Naive thymus-derived CD8-positive, alpha-beta T cell (primary cell): Measurements from ENCODE around the gene SCMH1. TPM values are rescaled to one million over a fixed set of nuclear protein-coding genes. Genes with fewer than 3 reads are reported as not detected.
"Not testable (repeated sequence)": the region's sequence is repeated elsewhere in the genome, so short reads cannot be mapped to it uniquely, and the experiment has no call there.

Experiments used
- ATAC-seq, 2 donors: fragments of 150-1000 bp; cut with Tn5 transposase in 1 of 2; sonication (Bioruptor Pico), chemical (Tn5 transposase) in 1 of 2; 1 replicate in 1 of 2; 2 replicates in 1 of 2; pipeline ENCODE4 v1.10.0; 2021; ENCODE audit warnings: mild to moderate bottlenecking in 2 of 2, moderate library complexity in 2 of 2
- POLR2A ChIA-PET: fragments of 350-600 bp; sonication (Branson Sonifier 250); formaldehyde crosslinking; loops from one replicate; lab custom pipeline; 2021; ENCODE audit warnings: antibody characterized with exemption; lab: Charles Lee
- DNase-seq, 10 donors: peaks; one replicate each; pipeline versions ENCODE4 v3.0.0 to v3.0.0-alpha.2; 2020 to 2022
- H3K27ac Mint-ChIP-seq, 10 donors: one replicate each; pipeline ENCODE4 v1.8.0; 2020 to 2022; ENCODE audit warnings: mild to moderate bottlenecking in 10 of 10, mixed read lengths in 10 of 10, moderate library complexity in 4 of 10, inconsistent platforms in 1 of 10
- H3K27me3 Mint-ChIP-seq, 5 donors: one replicate each; pipeline ENCODE4 v1.8.0; 2021 to 2022; ENCODE audit warnings: mixed read lengths in 5 of 5
- H3K36me3 Mint-ChIP-seq, 3 donors: one replicate each; pipeline ENCODE4 v1.8.0; 2020 to 2022; ENCODE audit warnings: mixed read lengths in 3 of 3, mild to moderate bottlenecking in 2 of 3, inconsistent platforms in 1 of 3
- H3K4me1 Mint-ChIP-seq, 4 donors: one replicate each; pipeline ENCODE4 v1.8.0; 2021 to 2022; ENCODE audit warnings: mixed read lengths in 4 of 4
- H3K4me3 Mint-ChIP-seq, 10 donors: one replicate each; pipeline ENCODE4 v1.8.0; 2020 to 2022; ENCODE audit warnings: mild to moderate bottlenecking in 10 of 10, mixed read lengths in 10 of 10, moderate library complexity in 6 of 10, inconsistent platforms in 1 of 10
- H3K9me3 Mint-ChIP-seq, 9 donors: one replicate each; pipeline ENCODE4 v1.8.0; 2020 to 2022; ENCODE audit warnings: mixed read lengths in 9 of 9, mild to moderate bottlenecking in 3 of 9, inconsistent platforms in 1 of 9, moderate library complexity in 1 of 9
- polyA plus RNA-seq, 3 donors: library from polyadenylated mRNA; unstranded; fragments of 300-500 nt; fragmentation: Illumina TruSeq; gene quantifications; one replicate each; pipeline ENCODE4 v1.2.3, GENCODE V29; 2021
- total RNA-seq, 8 experiments: library from RNA in 2 of 8; stranded (reverse) in 2 of 8; gene quantifications; one replicate each; pipeline ENCODE4 v1.2.3 and lab custom pipeline; 2021 to 2026

SCMH1 gene
- total and polyA plus RNA-seq, 5 experiments from 2014 or later = 2.5 to 18.1 (median 7.3) TPM

DNA sequence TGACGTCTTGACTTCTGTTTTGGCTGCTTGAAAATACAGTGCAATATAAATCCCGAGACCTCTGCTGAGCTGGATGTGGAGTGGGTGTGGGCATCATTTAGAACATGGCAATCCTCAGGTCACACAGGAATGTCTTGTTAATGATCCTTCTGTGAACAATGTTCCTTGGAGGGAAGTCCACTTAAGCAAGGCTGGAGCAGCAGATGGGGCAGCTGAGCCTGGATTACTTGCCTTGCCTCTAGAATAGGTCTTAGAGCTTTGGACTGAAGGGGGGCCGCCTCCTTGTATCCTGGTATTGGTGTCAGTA, 926 bp upstream of the SCMH1 start:
- Mint-ChIP-seq H3K27ac (peak overlapping the region; percentile 15 to 90 (median 80)), H3K27me3 (peaks cover 0 to 27% (median 1%) of the 10 kb centered on the region in 5 donors), H3K4me3 (peak overlapping the region; percentile 55 to 89 (median 84)), H3K4me1 (peaks cover 6 to 22% (median 17%) of the 10 kb centered on the region in 4 donors), H3K9me3 (no peaks in the 10 kb centered on the region), H3K36me3 (no peaks in the 10 kb centered on the region)
- POLR2A ChIA-PET = interaction anchor here (0.5 kb wide), 1 partner anchor 10 kb away, joined by 5 read pairs; no protein-coding TSS in a partner anchor
- DNase-seq (no peak), ATAC-seq (no peak)

DNA sequence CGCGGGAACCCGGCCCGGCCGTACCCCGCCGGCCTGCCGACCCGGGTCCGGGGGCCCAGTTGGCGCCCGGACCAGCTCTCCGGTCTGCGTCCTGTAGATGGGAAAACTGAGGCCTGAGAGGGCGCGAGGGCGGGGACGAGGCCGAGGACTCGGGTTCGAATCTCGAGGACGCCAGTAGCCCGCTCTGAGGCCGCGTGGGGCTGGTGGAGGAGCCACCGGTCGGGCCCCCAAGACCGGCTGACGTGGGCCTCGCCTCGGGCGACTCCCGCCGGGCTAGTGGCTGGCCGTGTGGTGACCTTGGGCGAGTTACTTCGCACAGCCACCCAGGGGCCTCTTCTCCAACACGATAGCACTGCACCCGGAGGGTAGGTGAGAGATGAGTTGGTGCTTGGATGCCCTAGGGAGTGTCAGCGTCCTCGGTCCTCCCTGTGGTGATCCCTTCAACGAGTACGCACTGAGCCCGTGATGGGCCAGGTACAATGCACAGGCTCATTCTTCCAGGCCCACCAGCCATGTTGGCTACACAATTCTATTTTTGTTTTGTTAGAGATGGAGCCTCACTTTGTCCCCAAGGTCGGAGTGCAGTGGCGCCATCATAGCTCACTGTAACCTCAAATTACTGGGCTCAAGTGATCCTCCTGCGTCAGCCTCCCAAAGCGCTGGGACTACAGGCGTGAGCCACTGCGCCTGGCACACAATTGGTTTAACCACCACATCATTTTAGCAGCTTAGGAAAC, 404 bp upstream of the SCMH1 start:
- ATAC-seq (peak in 1 of 2 donors; percentile 12), DNase-seq (peak in 4 of 10 donors; percentile 5 to 20 (median 12))
- Mint-ChIP-seq H3K27me3 (peaks cover 0 to 27% (median 1%) of the 10 kb centered on the region in 5 donors), H3K27ac (peak overlapping the region in 9 of 10 donors; percentile 12 to 90 (median 74)), H3K4me3 (peak overlapping the region; percentile 55 to 89 (median 84)), H3K36me3 (no peaks in the 10 kb centered on the region), H3K4me1 (peaks cover 6 to 22% (median 17%) of the 10 kb centered on the region in 4 donors), H3K9me3 (no peaks in the 10 kb centered on the region)
- POLR2A ChIA-PET = interaction anchor here (1.4 kb wide), 1 partner anchor 120 kb away, joined by 4 read pairs; no protein-coding TSS in a partner anchor

DNA sequence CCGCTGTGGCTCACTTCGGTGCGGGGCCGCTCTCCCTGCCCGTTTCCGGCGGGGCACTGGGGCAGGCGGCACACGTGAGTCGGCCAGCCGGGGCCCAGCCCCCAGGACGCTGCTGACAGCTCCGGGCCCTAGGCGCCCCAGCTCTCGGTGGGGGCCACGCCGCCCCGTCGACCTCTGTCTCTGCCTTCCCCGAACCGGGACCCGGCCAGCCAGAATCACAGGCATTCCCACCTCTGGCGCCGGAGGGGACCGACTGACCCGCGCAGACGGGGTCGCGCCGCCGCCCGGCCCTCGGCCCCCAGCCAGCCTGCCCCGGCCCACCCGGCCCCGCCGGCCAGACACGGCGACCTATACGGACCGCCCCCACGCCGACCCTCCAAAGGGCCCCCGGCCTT, 755 bp downstream of the SCMH1 start:
- no peaks in the 10 kb centered on the region for H3K36me3 Mint-ChIP-seq
- POLR2A ChIA-PET = interaction anchor here (1.4 kb wide), 1 partner anchor 122 kb away, joined by 4 read pairs; no protein-coding TSS in a partner anchor
- peak; percentile 48 to 67 for ATAC-seq

DNA sequence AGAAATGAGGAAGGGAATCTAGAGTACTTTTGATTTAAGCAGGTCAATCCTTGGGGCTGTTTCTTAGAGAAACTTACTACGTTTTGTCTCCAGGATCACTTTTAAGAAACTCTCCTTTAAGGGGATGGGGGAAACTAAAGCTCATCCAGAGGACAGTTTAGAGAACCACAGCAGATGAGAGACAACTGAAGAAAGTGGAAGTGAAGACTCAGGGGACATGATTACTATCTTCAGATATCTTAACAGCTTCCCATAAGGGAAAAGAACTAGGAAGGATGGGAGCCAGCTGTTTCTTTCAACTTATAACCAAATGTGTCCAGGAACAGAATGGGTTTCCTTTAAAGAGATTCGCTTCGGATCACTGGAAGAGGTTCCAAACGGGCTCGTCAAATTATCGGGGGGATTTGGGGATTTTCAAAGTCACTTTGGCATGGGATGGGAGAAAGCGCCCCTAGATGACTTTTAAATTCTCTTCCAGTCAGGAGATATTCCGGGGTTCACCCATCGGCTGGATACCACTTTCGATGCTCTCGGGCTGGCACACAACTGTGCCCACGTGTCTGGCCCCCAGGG, 1.2 kb downstream of the SCMH1 start:
- Mint-ChIP-seq H3K36me3 (no peaks in the 10 kb centered on the region), H3K4me1 (peaks cover 6 to 25% (median 18%) of the 10 kb centered on the region in 4 donors), H3K27me3 (peaks cover 0 to 14% (median 0%) of the 10 kb centered on the region in 5 donors), H3K27ac (peak overlapping the region; percentile 83 to 93 (median 90)), H3K4me3 (peak overlapping the region; percentile 75 to 91 (median 88)), H3K9me3 (no peaks in the 10 kb centered on the region)
- ATAC-seq (peak in 1 of 2 donors; percentile 3), DNase-seq (peak in 3 of 10 donors; percentile 1 to 15 (median 12))
- POLR2A ChIA-PET = interaction anchor here (0.7 kb wide), 2 partner anchors 196 to 1217 kb away, joined by 3 to 4 read pairs; no protein-coding TSS in a partner anchor

More for the DNA sequence above, 755 bp downstream of the SCMH1 start:
- peak overlapping the region in 8 of 10 donors; percentile 43 to 91 (median 88) for H3K4me3 Mint-ChIP-seq
- H3K27ac Mint-ChIP-seq = peak overlapping the region in 9 of 10 donors; percentile 83 to 93 (median 90)
- no peaks in the 10 kb centered on the region for H3K9me3 Mint-ChIP-seq
- peak in 9 of 10 donors; percentile 1 to 63 (median 23) for DNase-seq
- peaks cover 6 to 25% (median 18%) of the 10 kb centered on the region in 4 donors for H3K4me1 Mint-ChIP-seq
- H3K27me3 Mint-ChIP-seq = peaks cover 0 to 19% (median 0%) of the 10 kb centered on the region in 5 donors

DNA sequence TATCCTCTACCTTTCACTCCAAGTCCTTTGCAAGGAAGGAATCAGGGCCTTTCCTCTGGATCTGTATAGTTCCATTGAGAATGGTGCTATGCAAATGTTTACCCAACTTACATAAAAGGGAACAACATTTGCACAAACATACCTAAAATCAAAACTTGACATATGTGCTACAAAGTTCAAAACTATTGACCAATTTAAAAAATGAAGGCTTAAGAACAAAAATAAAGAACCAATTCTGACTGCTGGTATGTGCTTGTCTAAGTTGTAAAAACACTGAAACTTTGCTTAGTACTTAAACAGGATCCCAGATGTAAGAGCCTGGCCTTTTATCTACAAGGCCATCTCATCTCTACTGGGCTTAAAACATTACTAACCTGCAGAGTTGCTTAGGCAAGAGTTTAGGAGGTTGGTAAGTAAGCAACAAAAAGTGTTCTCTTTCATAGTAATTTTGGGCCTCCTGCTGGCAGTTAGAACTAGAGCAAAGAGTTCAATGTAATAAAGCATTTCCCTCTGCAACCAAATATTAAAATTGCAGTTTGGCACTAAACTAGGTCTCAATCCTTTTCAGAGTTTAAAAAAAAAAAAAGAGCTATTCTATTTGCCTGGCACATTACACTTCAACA, 2.0 kb downstream of the SCMH1 start:
- POLR2A ChIA-PET = interaction anchor here (0.7 kb wide), 2 partner anchors 195 to 1217 kb away, joined by 3 to 4 read pairs; no protein-coding TSS in a partner anchor
- H3K36me3 Mint-ChIP-seq = no peaks in the 10 kb centered on the region
- H3K27ac Mint-ChIP-seq = peak overlapping the region in 7 of 10 donors; percentile 83 to 93 (median 90)
- peaks cover 6 to 25% (median 18%) of the 10 kb centered on the region in 4 donors for H3K4me1 Mint-ChIP-seq
- ATAC-seq (peak; percentile 19 to 52), DNase-seq (peak in 3 of 10 donors; percentile 9 to 35 (median 29))
- H3K9me3 Mint-ChIP-seq = no peaks in the 10 kb centered on the region
- peaks cover 0 to 7% (median 0%) of the 10 kb centered on the region in 5 donors for H3K27me3 Mint-ChIP-seq
- H3K4me3 Mint-ChIP-seq = peak overlapping the region; percentile 65 to 91 (median 88)

DNA sequence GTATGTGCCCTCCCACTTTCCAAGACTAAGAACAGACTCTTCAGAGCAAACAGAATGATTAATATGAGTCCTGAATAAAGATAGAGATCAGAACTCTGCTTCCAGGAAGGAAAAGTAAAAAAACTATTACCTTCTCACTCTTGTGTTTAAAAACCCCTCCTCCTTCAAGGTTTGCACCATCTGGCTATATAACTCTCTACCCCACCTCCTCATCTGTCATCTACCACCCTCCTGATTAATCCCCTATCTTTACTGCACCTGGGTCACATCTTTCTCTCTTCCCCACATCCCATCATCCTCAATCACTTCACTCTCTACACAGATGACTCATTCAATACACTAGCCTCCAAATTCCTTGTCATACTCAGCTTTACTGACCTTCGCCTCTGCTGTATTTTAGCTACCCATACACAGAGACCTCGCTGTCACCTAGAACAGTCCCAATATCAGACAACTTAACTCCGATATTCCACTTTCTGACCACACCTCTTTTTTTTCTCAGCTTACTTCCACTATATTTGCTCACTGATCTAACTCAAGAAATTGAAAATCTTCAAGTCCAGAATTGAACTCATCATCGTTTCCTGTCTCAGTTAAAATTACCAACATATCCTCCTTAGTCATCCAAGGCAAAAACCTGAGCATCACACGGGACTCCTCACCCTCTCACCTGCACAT, 3.7 kb downstream of the SCMH1 start:
- POLR2A ChIA-PET = no interaction called here
- ATAC-seq (no peak), DNase-seq (no peak)
- no peaks in the 10 kb centered on the region for H3K36me3 Mint-ChIP-seq
- H3K27me3 Mint-ChIP-seq = no peaks in the 10 kb centered on the region
- H3K27ac Mint-ChIP-seq = no peak overlapping the region
- H3K9me3 Mint-ChIP-seq = no peaks in the 10 kb centered on the region
- H3K4me1 Mint-ChIP-seq = peaks cover 6 to 26% (median 21%) of the 10 kb centered on the region in 4 donors
- H3K4me3 Mint-ChIP-seq = no peak overlapping the region

DNA sequence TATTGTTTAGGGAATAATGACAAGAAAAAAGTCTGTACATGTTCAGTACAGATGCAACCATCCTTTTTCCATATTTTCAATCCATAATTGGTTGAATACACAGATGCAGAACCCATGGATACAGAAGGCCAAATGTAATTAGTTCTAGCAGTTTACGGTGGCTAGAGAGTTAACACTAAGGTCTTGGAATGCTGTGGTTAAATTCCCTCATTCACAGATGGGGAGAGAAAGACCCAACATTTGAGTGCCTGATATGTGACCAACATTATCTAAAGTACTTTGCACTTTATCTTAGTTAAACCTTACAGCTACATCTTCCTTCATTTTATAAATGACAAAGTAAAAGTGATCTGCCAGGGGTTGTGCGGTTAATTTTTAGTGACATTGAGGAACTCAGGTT, 5.3 kb downstream of the SCMH1 start:
- Mint-ChIP-seq H3K4me3 (no peak overlapping the region), H3K9me3 (no peaks in the 10 kb centered on the region), H3K27ac (no peak overlapping the region), H3K36me3 (no peaks in the 10 kb centered on the region), H3K4me1 (peaks cover 6 to 20% (median 16%) of the 10 kb centered on the region in 4 donors), H3K27me3 (no peaks in the 10 kb centered on the region)
- ATAC-seq = no peak
- POLR2A ChIA-PET = no interaction called here
- no peak for DNase-seq

DNA sequence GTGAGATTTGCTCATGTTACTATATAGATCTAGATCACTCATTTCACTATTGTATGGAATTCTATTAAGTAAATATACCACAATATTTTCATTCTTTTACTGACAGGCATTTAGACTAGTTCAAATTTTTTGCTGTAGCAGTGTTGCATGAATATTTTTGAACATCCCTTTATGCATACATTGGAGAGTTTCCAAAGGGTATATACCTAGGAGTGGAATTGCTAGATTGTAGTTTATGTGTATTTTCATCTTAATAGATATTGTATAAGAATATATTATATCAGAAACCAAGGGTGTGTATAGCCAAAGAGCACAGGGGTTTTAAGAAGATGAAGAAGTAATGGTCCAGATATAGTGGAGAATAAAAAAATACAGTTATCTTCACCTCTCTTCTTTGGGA, 6.2 kb downstream of the SCMH1 start:
- POLR2A ChIA-PET = no interaction called here

DNA sequence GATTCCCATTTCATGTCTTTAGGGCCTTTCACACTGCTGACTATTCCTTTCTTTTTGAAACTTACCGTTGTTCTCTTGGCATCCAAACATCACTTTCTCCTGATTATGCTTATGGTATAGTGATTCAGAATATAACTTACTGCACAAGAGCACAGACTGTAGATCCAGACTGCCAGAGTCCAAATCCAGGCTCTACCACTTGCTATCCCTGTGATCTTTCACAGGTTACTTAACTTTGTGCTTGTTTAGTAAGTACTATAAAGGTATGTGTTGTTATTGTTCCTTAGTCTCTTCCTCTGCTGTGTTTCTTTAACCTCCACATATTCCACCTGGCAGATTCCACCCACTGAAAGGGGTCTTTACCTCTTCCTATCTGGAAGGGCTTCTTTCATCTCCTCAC, 8.4 kb downstream of the SCMH1 start:
- H3K27me3 Mint-ChIP-seq = no peaks in the 10 kb centered on the region
- ATAC-seq (no peak), DNase-seq (no peak)
- peaks cover 0 to 6% (median 4%) of the 10 kb centered on the region in 4 donors for H3K4me1 Mint-ChIP-seq
- H3K36me3 Mint-ChIP-seq = no peaks in the 10 kb centered on the region
- H3K4me3 Mint-ChIP-seq = no peak overlapping the region
- peak overlapping the region in 1 of 10 donors; percentile 1 for H3K27ac Mint-ChIP-seq
- no peaks in the 10 kb centered on the region for H3K9me3 Mint-ChIP-seq
- POLR2A ChIA-PET = no interaction called here

More for the DNA sequence above, 6.2 kb downstream of the SCMH1 start:
- DNase-seq (no peak), ATAC-seq (no peak)
- no peaks in the 10 kb centered on the region for H3K9me3 Mint-ChIP-seq
- no peaks in the 10 kb centered on the region for H3K36me3 Mint-ChIP-seq
- H3K4me3 Mint-ChIP-seq = no peak overlapping the region
- no peak overlapping the region for H3K27ac Mint-ChIP-seq
- H3K4me1 Mint-ChIP-seq = peaks cover 5 to 17% (median 13%) of the 10 kb centered on the region in 4 donors
- H3K27me3 Mint-ChIP-seq = no peaks in the 10 kb centered on the region

DNA sequence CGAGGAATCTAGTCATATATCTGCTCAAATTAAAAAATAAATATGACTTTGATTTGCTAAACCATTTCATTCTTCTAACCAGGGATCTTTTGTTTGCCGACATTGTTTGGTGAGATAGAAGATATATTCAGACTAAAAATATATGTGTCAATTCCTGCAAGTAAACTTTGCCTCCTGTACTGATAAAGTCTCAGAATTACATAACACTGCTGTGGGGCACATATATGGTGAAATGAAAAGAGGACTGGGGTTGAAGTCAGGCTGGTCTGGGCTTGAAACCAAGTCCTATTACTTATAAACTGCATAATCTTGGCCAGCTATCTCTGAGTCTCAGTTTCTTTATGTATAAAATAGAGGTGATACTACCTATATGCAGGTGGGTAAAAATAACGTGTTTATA, 9.8 kb downstream of the SCMH1 start:
- ATAC-seq = no peak
- no peak for DNase-seq
- peaks cover 1 to 15% (median 7%) of the 10 kb centered on the region in 4 donors for H3K4me1 Mint-ChIP-seq
- peaks cover 0 to 2% (median under 1%) of the 10 kb centered on the region in 3 donors for H3K36me3 Mint-ChIP-seq
- no peaks in the 10 kb centered on the region for H3K9me3 Mint-ChIP-seq
- no peaks in the 10 kb centered on the region for H3K27me3 Mint-ChIP-seq
- H3K4me3 Mint-ChIP-seq = no peak overlapping the region
- H3K27ac Mint-ChIP-seq = no peak overlapping the region
- POLR2A ChIA-PET = no interaction called here

DNA sequence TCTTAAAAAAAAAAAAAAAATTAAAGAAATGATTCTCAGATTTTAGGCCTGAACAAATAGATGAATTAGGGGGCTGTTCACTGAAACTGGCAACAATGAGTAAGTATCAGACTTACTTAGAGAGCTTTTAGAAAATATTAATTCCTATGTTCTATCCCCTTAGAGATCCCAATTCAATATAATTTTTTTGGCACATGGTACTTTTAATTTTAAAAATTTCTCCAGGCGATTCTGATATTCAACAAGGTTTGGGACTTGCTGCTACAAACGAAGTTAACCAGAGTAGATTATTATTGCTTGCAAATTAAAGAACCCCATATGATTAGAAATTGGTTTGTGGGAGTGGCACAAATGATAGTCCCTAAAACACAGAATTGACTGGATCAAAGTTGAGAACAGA, 11.4 kb downstream of the SCMH1 start:
- H3K27me3 Mint-ChIP-seq = no peaks in the 10 kb centered on the region
- POLR2A ChIA-PET = no interaction called here
- ATAC-seq (no peak), DNase-seq (no peak)
- no peak overlapping the region for H3K4me3 Mint-ChIP-seq
- H3K9me3 Mint-ChIP-seq = no peaks in the 10 kb centered on the region
- peaks cover 0 to 3% (median 1%) of the 10 kb centered on the region in 3 donors for H3K36me3 Mint-ChIP-seq
- no peak overlapping the region for H3K27ac Mint-ChIP-seq
- H3K4me1 Mint-ChIP-seq = peaks cover 3 to 24% (median 10%) of the 10 kb centered on the region in 4 donors

DNA sequence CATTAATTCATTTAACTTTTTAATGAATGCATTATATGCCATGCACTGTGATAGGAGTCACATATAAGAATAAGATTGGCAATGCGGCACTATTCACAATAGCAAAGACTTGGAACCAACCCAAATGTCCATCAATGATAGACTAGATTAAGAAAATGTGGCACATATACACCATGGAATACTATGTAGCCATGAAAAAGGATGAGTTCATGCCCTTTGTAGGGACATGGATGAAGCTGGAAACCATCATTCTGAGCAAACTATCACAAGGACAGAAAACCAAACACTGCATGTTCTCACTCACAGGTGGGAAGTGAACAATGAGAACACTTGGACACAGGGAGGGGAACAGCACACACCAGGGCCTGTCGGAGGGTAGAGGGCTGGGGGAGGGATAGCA, 12.9 kb downstream of the SCMH1 start:
- H3K27me3 Mint-ChIP-seq, H3K9me3 Mint-ChIP-seq, ATAC-seq, H3K4me3 Mint-ChIP-seq, DNase-seq, H3K36me3 Mint-ChIP-seq, POLR2A ChIA-PET, H3K27ac Mint-ChIP-seq: not testable (repeated sequence)
- peaks cover 5 to 24% (median 10%) of the 10 kb centered on the region in 4 donors for H3K4me1 Mint-ChIP-seq
